Thymus (tissue), 11 donors: ENCODE measurements around the gene SLC22A13. TPM values are rescaled to one million over a fixed set of nuclear protein-coding genes. Genes with fewer than 3 reads are reported as not detected.
A peak's percentile ranks its signal among the peaks of the same experiment; 100 is the strongest.

Source experiments
- DNase-seq, 9 donors: peaks; one replicate each; pipeline ENCODE4 v3.0.0-alpha.2; 2013; ENCODE audit warnings: low spot score in 9 of 9, low read depth in 6 of 9, missing footprints in 1 of 9
- H3K27ac ChIP-seq, 2 donors: one replicate each; pipeline ENCODE4 v1.5.1; 2013; ENCODE audit warnings: control low read depth in 1 of 2, low read depth in 1 of 2, low read length in 1 of 2, mild to moderate bottlenecking in 1 of 2, moderate library complexity in 1 of 2
- H3K27me3 ChIP-seq, 2 donors: one replicate each; pipeline ENCODE4 v1.5.1; 2013; ENCODE audit warnings: low read length in 1 of 2; ENCODE audit not compliant: control insufficient read depth in 2 of 2, insufficient read depth in 1 of 2
- H3K36me3 ChIP-seq, 2 donors: one replicate each; pipeline ENCODE4 v1.5.1; 2013; ENCODE audit warnings: low read length in 1 of 2, mild to moderate bottlenecking in 1 of 2, moderate library complexity in 1 of 2; ENCODE audit not compliant: control insufficient read depth in 2 of 2, insufficient read depth in 2 of 2
- H3K4me1 ChIP-seq, 2 donors: one replicate each; pipeline ENCODE4 v1.5.1; 2013; ENCODE audit warnings: low read length in 2 of 2; ENCODE audit not compliant: control insufficient read depth in 2 of 2, insufficient read depth in 2 of 2
- H3K4me3 ChIP-seq, 2 donors: one replicate each; pipeline ENCODE4 v1.5.1; 2013; ENCODE audit warnings: low read length in 2 of 2, control low read depth in 1 of 2, mild to moderate bottlenecking in 1 of 2
- H3K9me3 ChIP-seq, 2 donors: one replicate each; pipeline ENCODE4 v1.5.1; 2013; ENCODE audit warnings: low read length in 1 of 2, mild to moderate bottlenecking in 1 of 2; ENCODE audit not compliant: control insufficient read depth in 2 of 2, insufficient read depth in 1 of 2
- WGBS: extraction: QIAGEN DNeasy Blood & Tissue Kit; methylation state at CpG from one replicate; pipeline ENCODE4 v1.1.7; 2013; 5-methylcytosine and 5-hydroxymethylcytosine counted together
- polyA plus RNA-seq: library from polyadenylated mRNA; stranded (reverse); fragments of 200-250 nt; gene quantifications from one replicate; pipeline ENCODE4 v1.2.3, GENCODE V29; 2013
- total RNA-seq: library from RNA; stranded (reverse); fragments of 120-200 nt; gene quantifications from one replicate; pipeline ENCODE4 v1.2.4, GENCODE V29; 2013
- donor health status: healthy.

Gene SLC22A13
- total and polyA plus RNA-seq, 2 donors: 0.07 to 0.09 TPM

DNA sequence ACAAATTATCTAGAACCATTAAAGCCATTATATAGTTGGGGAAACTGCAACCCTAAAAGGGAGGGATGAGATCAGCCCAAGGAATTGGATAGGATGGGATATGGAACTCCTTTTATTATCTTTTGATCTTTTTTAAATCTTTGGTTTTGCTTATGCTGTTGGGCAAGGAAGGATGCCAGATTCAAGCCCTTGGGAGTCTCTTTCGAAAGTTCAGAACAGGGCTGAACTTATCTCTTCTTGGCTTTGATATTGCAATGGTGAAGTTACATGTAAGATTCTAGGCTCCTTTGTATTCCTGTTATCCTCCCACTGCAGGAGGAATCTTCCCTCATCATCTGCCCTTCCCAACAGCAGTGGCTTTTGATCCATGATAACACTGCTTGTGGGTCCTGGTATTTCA lies 10.0 kb upstream of the SLC22A13 start:
- no peaks in the 10 kb centered on the region for H3K27me3 ChIP-seq
- no peaks in the 10 kb centered on the region for H3K9me3 ChIP-seq
- no peak overlapping the region for H3K27ac ChIP-seq
- no peaks in the 10 kb centered on the region for H3K4me1 ChIP-seq
- H3K36me3 ChIP-seq: peaks cover 42 to 51% of the 10 kb centered on the region in 2 donors
- DNase-seq: no peak
- H3K4me3 ChIP-seq: no peak overlapping the region
- WGBS: 98% methylated on average over 1 of the region's 1 CpG

DNA sequence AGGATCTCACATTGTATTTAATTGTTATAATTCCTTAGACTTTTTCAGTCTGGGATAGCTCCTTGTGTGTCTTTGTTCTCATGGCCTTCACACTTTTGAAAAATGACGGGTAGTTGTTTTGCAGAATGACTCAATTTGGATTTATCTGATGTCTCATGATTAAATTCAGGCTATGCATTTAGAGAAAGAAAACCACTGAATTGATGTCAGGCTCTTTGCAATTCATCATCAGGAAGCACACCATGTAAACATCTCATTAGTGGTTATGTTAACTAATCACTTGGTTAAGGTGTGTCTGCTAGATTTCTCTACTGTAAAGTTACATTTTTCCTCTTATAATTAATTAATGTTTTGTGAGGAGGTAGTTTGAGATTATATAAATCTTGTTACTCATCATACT lies 8.0 kb upstream of the SLC22A13 start:
- no peaks in the 10 kb centered on the region for H3K9me3 ChIP-seq
- DNase-seq: no peak
- no peak overlapping the region for H3K4me3 ChIP-seq
- H3K4me1 ChIP-seq: no peaks in the 10 kb centered on the region
- no peaks in the 10 kb centered on the region for H3K27me3 ChIP-seq
- WGBS: 98% methylated on average over 1 of the region's 1 CpG
- H3K27ac ChIP-seq: no peak overlapping the region
- H3K36me3 ChIP-seq: peaks cover 27 to 34% of the 10 kb centered on the region in 2 donors

DNA sequence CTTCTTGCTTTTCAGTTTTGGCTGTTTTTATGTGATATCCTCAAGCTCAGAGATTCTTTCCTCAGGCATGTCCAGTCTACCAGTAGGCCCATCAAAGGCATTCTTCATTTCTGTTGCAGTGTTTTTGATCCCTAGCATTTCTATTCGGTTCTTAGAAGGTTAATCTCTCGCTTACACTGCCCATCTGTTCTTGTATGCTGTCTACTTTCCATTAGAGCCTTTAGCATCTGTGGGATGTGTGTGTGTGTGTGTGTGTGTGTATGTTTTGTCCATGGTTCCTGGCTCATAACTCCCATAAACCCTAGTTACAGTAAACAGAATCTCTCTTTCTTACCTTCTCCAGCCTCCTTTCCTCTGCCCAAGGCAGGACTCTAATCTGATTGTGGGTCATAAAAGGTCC lies 5.1 kb upstream of the SLC22A13 start:
- Histone ChIP-seq H3K36me3 (peaks cover under 1 to 6% of the 10 kb centered on the region in 2 donors), H3K4me1 (peaks cover 18 to 21% of the 10 kb centered on the region in 2 donors), H3K4me3 (no peak overlapping the region), H3K27ac (no peak overlapping the region), H3K9me3 (no peaks in the 10 kb centered on the region), H3K27me3 (no peaks in the 10 kb centered on the region)
- DNase-seq: no peak
- 97% methylated on average over 2 of the region's 2 CpGs for WGBS

DNA sequence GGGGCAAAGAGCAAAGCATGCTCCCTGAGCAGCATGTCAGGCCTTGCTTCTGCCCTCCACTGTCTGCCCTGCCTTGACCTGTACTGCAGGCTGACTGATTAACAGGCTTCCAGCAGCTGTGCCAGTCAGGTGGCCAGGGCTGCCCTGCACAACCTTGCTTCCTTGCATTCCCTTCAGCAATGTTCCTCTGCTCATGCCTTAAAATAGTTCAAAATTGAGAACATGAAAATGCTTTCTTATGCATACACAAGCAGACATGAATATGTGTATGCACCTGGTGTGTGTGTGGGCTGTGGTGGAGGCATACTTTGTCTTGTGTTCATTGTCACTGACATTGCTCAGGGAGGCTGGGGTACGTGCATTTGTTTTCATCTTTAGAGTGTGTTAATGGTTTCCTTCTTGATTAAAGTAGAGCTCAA lies 1.2 kb upstream of the SLC22A13 start:
- DNase-seq: peak in 5 of 9 donors; percentile 55 to 78 (median 58)
- H3K27me3 ChIP-seq: no peaks in the 10 kb centered on the region
- no peaks in the 10 kb centered on the region for H3K9me3 ChIP-seq
- WGBS: 0% methylated on average over 1 of the region's 1 CpG
- peaks cover 53 to 56% of the 10 kb centered on the region in 2 donors for H3K4me1 ChIP-seq
- peak overlapping the region; percentile 87 to 92 for H3K27ac ChIP-seq
- no peak overlapping the region for H3K4me3 ChIP-seq
- no peaks in the 10 kb centered on the region for H3K36me3 ChIP-seq

DNA sequence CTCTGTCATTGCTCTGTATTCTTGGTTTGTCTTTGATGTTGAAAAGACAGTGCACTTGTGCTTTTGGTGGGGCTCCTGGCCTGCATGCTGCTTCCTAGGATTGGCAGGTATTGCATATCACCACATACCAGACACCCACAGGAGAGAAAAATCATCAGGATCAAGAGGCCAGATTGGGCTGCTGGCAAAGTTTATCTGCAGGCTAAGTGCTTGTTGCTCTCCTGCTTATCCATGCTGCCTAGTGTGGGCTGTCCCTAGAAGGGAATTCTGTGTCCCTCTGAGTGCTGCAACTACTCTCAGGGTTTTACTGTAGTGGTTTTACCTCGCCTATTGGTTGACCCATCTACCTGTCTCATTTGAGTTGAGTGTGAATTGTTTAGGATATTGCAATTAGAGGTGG lies 833 bp upstream of the SLC22A13 start:
- Histone ChIP-seq H3K4me3 (no peak overlapping the region), H3K36me3 (no peaks in the 10 kb centered on the region), H3K9me3 (no peaks in the 10 kb centered on the region), H3K27ac (peak overlapping the region; percentile 44 to 92), H3K4me1 (peaks cover 53 to 56% of the 10 kb centered on the region in 2 donors), H3K27me3 (no peaks in the 10 kb centered on the region)
- 90% methylated on average over 1 of the region's 1 CpG for WGBS
- DNase-seq: no peak

DNA sequence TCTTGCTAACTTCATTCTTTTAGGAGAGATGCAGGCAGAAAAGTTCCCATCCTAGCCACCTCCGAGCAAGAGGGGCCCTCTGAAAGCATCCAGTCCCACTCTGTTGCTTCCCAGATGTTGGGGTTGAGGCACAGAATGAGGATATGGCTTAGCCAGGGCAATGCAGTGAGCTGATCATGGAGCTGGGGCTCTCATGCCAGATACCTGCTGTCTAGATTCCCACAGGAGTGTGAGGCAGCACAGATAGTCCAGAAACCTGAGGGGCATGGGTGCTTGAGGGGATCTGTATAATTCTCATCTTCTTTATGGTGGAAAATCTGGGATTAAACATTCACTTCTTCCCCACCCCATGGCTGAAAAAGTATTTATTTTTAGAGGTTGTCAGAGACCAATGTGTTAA lies 1.2 kb downstream of the SLC22A13 start:
- Histone ChIP-seq H3K36me3 (no peaks in the 10 kb centered on the region), H3K4me1 (peaks cover 53 to 56% of the 10 kb centered on the region in 2 donors), H3K27ac (no peak overlapping the region), H3K27me3 (no peaks in the 10 kb centered on the region), H3K4me3 (no peak overlapping the region), H3K9me3 (no peaks in the 10 kb centered on the region)
- 100% methylated on average over 1 of the region's 1 CpG for WGBS
- no peak for DNase-seq

DNA sequence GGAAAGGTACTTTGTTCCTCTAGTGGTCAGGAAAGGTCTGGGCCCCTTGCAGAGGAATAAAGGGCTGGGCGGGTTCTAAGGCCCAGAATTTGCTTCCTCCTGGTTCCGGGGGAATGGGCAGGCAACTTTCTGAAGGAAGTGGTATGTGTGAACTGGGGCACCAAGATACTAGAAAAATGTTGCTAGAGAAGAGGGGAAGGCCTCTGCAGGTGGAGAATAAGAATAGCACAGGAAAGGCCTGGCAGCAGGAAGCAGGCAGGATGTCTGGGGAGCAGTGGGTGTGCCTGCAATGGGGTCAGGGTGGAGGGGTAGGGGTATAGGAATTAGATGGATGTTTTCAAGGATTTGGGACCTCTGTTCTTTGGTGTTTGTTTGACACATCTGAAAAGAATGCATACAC lies 2.0 kb downstream of the SLC22A13 start:
- 14% methylated on average over 2 of the region's 2 CpGs for WGBS
- DNase-seq: peak in 5 of 9 donors; percentile 19 to 69 (median 30)
- H3K27me3 ChIP-seq: no peaks in the 10 kb centered on the region

DNA sequence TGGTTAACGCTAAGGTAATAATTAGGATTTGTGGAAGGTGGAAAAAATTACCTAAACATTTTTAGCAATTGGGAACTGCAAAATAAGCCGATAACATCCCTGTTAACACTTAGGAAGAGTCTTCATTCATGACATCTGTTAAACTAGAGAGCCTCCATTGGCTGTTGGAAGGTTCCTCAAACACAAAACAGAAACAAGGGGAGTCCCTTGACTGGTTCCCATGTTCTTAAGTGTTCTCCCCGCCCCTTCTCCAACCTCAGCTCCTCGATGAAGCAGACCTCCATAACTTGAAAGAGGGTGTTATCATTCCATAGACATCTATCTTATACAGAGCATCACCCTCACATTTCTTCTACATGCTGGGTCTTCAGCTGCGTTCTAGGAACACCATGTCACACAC lies 2.5 kb downstream of the SLC22A13 start:
- peak in 1 of 9 donors; percentile 11 for DNase-seq
- H3K27ac ChIP-seq: peak overlapping the region; percentile 59 to 78
- H3K4me3 ChIP-seq: no peak overlapping the region
- no peaks in the 10 kb centered on the region for H3K36me3 ChIP-seq
- 40% methylated on average over 5 of the region's 5 CpGs for WGBS
- H3K9me3 ChIP-seq: no peaks in the 10 kb centered on the region
- no peaks in the 10 kb centered on the region for H3K27me3 ChIP-seq
- H3K4me1 ChIP-seq: peaks cover 54 to 56% of the 10 kb centered on the region in 2 donors

More for the DNA sequence above, 2.0 kb downstream of the SLC22A13 start:
- Histone ChIP-seq H3K36me3 (no peaks in the 10 kb centered on the region), H3K4me1 (peaks cover 56% of the 10 kb centered on the region in 2 donors), H3K4me3 (no peak overlapping the region), H3K9me3 (no peaks in the 10 kb centered on the region), H3K27ac (peak overlapping the region in 1 of 2 donors; percentile 78)

DNA sequence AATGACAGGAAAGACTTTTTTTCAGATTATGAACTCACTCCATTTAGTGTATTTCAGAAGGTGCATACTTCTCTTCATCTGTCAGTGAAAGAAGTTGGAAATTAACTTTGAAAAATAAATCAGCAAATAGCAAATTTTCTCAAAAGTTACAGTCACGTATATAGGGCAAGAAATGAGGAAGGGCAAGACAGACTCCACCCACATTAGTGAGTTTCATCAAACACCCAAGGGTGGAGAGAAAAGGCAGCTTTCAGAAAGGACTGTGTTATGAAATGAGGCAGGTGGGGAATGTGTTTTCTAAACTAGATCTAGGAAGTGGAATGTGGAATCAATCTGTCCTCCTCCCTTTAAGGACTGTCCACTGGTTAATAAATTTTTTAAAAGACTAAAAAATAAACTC lies 2.9 kb downstream of the SLC22A13 start:
- peak overlapping the region; percentile 59 to 78 for H3K27ac ChIP-seq

More for the DNA sequence above, 2.9 kb downstream of the SLC22A13 start:
- H3K9me3 ChIP-seq: no peaks in the 10 kb centered on the region
- DNase-seq: peak in 4 of 9 donors; percentile 16 to 66 (median 25)
- H3K4me1 ChIP-seq: peaks cover 50 to 51% of the 10 kb centered on the region in 2 donors
- WGBS: 20% methylated on average over 1 of the region's 1 CpG
- H3K36me3 ChIP-seq: no peaks in the 10 kb centered on the region
- H3K27me3 ChIP-seq: no peaks in the 10 kb centered on the region
- H3K4me3 ChIP-seq: no peak overlapping the region
